GM19035 (cell line): Measurements from ENCODE around the gene OSR1.

Experiments used
- ATAC-seq: cut with Tn5 transposase; IDR thresholded peaks from one replicate; pipeline ENCODE4 v1.9.1; 2021; ENCODE audit not compliant: unreplicated experiment

The OSR1 gene

GRCh38 chr2:19359456-19359855, 1.0 kb upstream of the OSR1 start:
- ATAC-seq = no peak

GRCh38 chr2:19359021-19359357, 566 bp upstream of the OSR1 start:
- no peak for ATAC-seq

GRCh38 chr2:19357402-19358241, 801 bp downstream of the OSR1 start:
- ATAC-seq = no peak

- no peak for ATAC-seq
Measured at GRCh38 chr2:19356545-19357401, 1.6 kb downstream of the OSR1 start.

GRCh38 chr2:19355931-19356544, 2.4 kb downstream of the OSR1 start:
- no peak for ATAC-seq

- ATAC-seq = no peak
Measured at GRCh38 chr2:19355416-19355821, 3.0 kb downstream of the OSR1 start.

GRCh38 chr2:19355014-19355405, 3.4 kb downstream of the OSR1 start:
- no peak for ATAC-seq

- ATAC-seq = no peak
Measured at GRCh38 chr2:19353721-19354050, 4.7 kb downstream of the OSR1 start.

- no peak for ATAC-seq
Measured at GRCh38 chr2:19352946-19353720, 5.3 kb downstream of the OSR1 start.

- ATAC-seq = no peak
Measured at GRCh38 chr2:19351899-19352697, 6.3 kb downstream of the OSR1 start.

- ATAC-seq = no peak
Measured at GRCh38 chr2:19351499-19351898, 6.9 kb downstream of the OSR1 start.

- ATAC-seq = no peak
Measured at GRCh38 chr2:19350678-19351401, 7.6 kb downstream of the OSR1 start.

GRCh38 chr2:19349911-19350677, 8.3 kb downstream of the OSR1 start:
- no peak for ATAC-seq

GRCh38 chr2:19348692-19349091, 9.7 kb downstream of the OSR1 start:
- ATAC-seq = no peak

GRCh38 chr2:19347619-19348562, 10.5 kb downstream of the OSR1 start:
- ATAC-seq = peak; percentile 92

- ATAC-seq = peak; percentile 7
Measured at GRCh38 chr2:19346983-19347618, 11.3 kb downstream of the OSR1 start.

- ATAC-seq = no peak
Measured at GRCh38 chr2:19337742-19338141, 20.7 kb downstream of the OSR1 start.
